NCI-H1092 (cell line): Measurements from ENCODE around the gene SARS2.

Source experiments
- DNase-seq: peaks from one replicate; lab custom pipeline; 2025; lab: John Stamatoyannopoulos, UW

The SARS2 gene

DNA sequence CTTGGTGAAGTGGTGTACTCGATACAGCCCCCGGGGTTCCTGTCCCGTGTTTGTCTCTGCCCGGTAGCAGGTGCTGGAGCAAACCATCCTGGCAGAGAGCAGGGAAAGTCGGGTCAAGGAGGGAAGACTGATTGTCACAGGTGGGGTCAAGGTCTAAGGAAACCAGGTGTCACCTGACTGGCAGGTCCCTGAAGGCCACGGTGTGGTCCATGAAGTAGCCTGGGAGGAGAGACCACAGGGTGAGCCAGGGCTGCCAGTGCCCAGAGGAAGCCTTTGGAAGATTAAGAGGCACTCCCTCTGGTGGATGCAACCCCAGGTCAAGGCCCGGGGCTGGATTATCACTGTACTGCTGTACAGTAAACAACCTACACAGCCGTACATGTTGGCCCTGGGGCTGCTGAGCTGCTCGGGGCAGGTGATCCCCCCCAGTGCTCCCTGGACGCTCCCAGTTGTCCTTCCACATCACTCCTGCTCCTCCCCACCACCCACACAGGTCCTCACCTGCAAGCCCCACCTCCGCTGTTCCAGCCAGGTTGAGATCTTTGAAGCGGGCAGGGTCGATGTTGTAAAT lies 12.6 kb downstream of the SARS2 start:
- no peak for DNase-seq

DNA sequence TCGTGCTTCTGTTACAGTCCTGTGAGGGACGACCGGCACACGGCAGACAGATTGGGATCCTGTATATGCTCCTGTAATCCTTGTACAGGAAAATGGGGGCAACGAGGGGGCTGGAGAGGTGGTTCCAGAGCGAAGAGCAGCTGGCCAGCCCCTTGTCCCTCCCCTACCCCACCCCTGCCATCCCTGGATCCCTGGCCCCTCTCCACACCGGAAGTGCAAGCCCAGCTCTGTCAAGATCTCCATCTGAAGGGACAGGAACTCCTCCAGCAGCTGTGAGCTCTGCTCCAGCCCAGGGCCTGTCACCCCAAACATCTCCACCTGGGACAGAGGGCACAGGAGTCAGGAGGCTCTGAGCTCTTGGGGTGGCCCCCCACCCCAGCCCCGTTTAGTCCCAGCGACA lies 13.0 kb downstream of the SARS2 start:
- DNase-seq, result no peak

DNA sequence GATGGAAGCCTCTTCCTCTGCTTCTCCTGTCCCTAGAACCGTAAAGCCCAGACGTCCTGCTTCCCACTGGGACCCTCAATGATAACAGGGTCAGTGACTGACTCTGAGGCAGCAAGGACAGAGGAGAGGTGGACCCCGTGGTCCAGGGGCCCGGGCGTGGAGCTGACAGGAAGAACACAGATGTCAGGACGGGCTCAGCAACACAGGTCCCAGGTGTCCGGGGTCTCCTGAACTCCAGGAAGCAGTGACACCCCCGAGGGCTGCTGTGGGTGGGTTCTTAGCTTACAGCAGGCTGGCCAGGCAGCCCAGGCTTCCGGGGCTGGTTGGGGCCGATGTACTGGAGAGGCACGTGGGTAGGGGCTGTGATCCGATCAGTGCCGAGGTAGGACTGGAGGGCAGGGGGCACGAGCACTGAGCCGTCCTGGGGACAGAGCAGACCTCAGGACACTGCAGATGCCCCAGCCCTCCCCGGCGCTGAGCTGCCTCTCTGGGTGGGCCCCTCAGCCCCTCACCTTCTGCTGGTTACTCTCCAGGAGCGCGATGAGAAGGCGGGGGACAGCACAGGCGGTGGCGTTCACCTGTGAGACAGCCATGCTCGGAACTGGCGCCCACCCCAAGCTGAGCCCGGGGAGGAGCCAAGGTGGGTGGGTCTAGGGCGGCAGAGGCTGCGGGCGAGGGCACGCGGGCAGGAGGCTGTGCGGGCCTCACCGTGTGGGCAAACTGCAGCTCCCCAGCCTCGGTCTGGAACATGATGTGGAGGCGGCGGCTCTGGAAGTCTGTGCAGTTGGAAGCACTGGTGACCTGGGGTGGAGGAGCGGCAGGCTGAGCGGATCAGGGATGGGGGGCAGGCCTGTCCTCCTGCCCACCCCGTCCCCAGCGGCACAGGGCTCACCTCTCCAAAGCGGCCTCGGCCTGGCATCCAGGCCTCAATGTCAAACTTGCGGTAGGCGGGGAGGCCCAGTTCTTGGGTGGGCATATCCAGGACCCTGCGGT lies 14.9 kb downstream of the SARS2 start:
- no peak for DNase-seq

DNA sequence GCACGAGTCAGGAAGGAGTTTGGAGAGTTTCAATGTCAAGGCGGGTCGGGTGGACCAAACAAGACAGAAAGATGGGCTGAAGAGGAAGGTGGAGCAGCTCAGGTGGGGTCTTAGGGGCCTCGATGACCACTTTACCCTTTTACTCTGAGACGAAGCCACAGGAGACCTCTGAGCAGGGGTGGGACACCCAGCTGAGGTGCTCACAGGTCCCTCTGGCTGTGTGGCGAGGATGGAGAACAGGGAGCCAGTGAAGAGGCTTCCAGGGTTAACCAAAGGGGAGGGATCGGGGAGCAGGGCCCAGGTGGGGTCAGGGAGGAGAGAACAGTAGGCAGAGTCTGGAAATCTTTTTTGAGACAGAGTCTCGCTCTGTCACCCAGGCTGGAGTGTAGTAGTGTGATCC lies 16.6 kb downstream of the SARS2 start:
- no peak for DNase-seq

DNA sequence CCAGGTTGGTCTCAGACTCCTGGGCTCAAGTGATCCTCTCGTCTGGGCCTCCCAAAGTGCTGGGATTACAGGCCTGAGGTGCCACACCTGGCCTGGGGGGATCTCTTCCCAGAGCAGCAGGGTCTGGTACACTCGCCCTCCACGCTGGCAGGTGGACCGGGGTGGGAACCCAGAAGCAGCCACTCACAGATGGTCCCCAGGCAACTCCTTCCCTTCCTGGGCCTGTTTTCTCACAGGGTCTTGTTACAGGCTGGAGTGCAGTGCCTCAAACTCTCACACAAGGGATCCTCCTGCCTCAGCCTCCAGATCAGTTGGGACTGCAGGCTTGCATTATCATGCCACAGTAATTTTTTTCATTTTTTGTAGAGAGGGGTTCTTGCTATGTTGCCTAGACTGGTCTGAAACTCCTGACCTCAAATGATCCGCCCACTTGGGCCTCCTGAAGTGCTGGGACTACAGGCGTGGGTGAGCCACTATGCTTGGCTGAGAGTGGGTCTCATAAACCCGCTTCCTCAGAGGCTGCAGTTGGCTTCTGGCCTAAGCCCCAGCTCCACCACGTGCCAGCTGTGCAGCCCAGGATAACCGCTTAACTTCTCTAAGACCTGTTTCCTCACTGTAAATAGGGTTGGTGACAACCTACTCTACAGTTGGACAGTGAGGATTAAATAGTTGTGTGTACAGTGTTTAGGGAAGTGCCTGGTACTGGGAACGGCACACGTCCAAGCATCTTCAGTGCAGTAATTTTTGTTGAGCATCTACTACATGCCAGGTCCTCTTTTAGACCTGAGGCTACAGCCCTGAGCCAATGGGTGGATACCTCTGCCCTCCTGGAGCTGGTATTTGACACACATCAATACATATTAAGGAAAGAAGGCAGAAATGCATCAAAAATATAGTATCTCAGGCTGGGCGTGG lies 17.7 kb downstream of the SARS2 start:
- no peak for DNase-seq

DNA sequence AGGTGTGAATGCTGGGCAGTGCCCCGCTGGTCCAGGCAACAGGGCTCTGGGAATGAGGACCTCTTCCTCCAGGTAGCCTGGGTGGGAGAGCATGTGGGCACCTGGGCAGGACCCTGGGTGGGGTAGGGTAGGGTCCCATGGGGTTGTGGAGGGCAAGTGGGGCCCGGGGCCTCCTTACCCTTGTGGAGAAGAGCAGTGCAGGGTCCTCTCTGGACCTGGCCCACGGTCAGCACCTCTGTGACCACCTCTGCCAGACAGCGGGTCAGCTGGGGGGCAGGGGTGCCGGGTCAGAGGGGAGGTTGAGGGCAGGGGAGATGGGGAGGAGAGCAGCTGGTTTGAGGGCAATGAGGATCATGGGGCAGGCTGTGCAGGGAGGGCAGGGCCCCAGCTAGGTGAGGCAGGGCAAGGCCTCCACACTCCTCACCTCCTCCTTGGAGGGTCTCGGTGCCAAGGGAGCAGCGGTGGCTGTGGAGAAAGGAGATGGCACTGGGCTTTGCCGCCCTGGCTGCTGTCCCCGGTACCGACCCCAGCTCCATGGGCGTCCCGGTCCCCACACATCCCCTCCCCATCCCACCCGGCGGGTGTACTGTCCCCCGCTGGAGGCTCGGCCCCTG lies 19.1 kb downstream of the SARS2 start:
- DNase-seq, result no peak

DNA sequence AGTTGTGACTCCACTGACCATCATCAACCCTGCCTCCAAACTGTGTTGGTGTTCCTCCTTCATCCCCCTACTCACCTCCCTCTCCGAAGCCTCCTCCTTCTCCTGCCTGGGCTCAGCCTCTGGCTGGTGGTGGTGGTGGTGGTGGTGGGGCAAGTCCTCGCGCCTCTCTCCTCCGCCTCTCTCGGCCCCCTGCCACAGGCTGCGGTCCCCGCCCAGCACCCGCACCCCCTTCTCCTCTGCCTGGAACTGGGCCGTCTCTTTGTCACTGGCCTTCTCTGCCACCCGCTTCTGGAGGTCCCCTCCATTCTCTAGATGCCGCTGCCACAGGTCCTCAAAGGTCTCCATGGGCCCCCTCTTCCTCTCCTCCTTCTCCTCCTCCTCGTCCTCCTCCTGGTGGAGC lies 20.1 kb downstream of the SARS2 start:
- no peak for DNase-seq

DNA sequence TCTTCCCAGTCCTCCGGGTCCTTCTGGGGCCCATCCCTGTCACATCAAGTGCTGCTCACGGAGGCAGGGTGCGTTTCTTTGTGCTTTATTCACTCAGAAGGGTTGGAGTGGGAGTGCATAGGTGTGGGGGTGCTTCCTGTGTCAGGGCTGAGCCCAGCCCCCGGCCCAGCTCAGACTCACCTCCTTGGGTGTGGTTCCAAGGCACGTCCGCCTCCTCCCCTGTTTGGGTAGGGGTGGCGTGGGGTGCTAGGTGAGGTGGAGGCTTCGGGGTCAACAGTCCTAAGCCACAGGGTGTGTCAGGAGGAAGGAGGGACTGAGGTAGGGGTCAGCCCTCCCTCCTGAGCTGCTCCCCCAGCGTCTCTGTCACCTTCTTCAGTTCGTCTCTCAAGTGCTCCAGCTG lies 21.7 kb downstream of the SARS2 start:
- no peak for DNase-seq

DNA sequence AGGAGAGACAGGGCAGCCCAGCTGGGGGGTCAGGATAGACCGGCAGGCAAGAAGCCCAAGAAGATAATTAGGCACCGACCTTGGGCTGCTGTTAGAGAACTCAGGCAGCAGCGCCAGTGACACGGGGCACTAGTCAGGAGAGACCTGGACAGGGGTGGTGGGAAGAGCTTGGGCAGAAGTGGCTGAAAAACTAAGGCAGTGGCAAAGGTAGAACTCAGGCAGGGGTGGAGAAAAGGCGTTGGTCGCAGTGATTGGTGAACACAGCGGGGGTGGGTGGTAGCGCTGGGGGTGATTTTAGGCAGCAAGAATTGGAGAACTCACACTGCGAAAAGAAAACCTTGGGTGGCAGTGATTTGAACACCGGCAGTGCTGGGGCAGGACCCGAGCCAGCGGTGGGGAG lies 22.9 kb downstream of the SARS2 start:
- no peak for DNase-seq

DNA sequence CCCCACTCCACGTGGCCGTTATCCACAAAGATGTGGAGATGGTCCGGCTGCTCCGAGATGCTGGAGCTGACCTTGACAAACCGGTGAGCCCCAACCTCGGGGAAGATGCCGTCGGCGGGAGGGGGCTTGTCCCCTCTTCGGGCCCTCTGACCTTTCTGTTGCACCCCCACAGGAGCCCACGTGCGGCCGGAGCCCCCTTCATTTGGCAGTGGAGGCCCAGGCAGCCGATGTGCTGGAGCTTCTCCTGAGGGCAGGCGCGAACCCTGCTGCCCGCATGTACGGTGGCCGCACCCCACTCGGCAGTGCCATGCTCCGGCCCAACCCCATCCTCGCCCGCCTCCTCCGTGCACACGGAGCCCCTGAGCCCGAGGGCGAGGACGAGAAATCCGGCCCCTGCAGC lies 23.3 kb downstream of the SARS2 start:
- no peak for DNase-seq

DNA sequence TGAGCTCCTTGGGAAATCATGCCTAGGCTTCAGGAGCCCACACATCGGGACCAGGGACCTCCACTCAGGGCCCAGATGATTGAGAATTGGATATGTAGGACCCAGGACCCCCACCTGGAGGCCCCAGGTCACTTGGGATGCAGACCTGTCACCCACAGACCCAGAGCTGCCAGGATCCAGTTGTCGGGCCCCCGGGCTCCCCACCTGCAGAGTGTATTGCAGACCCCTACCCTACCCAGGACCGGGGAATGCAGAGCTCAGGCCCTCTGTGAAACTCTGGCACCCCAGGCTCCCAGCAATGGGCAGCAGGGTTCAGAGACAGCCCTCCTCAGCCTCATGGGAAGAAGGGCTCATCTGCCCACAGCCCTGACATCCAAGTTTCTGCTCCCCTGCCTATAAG lies 24.9 kb downstream of the SARS2 start:
- no peak for DNase-seq

DNA sequence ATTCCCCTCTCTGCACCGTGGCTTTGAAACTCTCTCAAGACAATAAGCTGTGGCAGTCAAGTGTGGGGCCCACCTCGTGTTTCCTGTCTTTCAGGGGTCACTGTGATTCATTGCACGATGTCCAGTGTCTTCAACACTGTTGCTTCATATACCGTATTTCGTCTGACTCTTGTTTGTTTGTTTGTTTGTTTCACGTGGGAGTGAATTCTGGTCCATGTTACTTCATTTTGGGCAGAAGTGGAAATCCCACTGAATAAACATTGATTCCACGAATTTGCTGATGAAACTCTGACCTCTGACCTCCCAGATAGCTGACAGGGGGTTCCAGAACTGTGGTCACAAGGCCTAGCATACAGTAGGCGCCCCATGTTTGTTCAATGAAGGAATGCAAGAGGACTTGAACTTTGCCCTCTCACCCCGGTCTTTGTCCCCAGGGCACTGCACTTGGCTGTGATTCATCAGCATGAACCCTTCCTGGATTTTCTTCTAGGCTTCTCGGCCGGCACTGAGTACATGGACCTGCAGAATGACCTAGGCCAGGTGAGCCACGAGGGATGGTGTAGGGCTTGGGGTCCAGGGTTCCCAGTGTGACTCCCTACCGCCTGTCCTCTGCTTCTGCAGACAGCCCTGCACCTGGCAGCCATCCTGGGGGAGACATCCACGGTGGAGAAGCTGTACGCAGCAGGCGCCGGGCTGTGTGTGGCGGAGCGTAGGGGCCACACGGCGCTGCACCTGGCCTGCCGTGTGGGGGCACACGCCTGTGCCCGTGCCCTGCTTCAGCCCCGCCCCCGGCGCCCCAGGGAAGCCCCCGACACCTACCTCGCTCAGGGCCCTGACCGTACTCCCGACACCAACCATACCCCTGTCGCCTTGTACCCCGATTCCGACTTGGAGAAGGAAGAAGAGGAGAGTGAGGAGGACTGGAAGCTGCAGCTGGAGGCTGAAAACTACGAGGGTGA lies 25.7 kb downstream of the SARS2 start:
- no peak for DNase-seq

DNA sequence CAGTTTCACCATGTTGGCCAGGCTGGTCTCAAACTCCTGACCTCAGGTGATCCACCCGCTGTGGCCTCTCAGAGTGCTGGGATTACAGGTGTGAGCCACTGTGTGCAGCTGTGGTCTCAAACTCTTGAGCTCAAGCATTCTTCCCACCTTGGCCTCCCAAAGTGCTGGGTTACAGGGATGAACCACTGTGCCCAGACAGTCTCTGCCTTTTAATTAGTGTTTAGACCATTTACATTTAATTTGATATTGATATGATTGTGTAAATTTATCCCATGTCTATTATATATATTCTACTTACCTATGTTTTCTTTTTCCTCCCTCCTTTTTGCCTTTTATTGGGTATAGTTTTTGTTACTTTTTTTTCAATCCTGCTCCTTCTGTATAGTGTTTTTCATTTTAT lies 28.9 kb downstream of the SARS2 start:
- no peak for DNase-seq

DNA sequence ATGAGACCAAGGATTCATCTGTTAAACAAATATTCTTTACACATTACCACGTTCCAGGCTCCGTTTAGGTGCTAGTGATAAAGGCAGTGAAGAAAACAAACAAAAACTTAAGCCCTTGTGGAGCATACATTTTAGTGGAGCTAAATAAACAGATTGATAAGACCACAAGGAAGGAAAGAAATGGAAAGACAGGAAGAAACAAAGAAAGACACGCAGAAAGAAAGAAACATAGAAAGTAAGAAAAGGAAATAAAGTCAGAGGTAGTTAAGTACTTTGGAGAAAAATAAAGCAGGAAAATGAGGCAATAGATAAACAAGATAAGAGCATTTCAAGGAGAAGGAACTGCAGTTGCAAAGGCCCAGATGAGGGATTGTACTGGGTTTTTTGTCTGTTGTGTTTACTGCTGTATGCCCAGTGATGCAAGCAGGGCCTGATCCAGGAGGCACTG lies 29.8 kb downstream of the SARS2 start:
- no peak for DNase-seq

DNA sequence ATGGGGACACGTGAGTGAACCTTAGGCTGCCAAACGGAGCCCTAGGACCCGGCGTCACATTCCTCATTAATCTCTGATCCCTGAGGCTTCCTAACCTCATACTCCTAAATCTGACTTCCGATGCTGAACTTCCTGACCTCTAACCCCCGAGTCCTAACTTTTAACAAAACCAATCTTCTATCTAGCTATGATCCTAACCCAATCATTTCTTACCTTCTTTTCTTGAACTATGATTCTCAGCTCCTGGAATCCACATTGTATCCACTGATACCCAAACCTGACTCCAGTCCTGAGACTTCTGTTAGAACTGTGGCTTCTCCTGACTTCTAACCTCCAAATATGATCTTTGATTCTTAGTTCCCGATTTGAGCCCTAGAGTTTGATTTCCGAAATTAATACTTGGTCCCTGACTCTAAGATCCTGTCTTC lies 30.3 kb downstream of the SARS2 start:
- DNase-seq, result no peak

DNA sequence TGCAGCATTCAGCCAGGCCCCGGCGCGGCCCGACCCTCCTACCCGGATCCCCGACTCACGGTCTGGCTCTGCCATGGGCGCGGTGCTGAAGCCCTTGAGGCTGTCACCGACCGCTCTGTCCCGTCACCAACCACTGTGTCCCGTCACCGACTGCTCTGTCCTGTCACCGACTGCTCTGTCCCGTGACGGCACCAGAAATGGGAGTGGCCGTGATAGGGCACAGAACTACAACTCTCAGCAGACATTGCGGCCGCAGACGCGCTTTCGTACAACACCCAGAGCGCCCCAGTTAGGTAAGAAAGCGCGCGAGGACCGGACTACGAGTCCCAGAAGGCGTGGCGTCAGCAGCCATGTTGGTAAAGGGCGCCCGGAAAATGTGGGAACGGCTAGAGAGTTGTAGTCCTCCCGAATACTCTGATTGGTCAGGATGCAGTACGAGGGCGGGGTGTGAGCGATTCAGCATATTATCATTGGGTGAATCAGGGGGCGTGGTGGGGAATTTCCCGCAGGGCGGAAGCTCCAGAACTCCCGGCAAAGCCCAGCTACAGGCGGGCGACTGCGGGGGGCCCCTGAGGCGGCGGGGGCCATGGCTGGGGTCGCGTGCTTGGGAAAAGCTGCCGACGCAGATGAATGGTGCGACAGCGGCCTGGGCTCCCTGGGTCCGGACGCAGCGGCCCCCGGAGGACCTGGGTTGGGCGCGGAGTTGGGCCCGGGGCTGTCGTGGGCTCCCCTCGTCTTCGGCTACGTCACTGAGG lies 30.9 kb downstream of the SARS2 start, which contains the start of the genes NFKBIB and SIRT2:
TSS of gene NFKBIB (plus strand) at position 523 of the 755 bp plus-strand sequence. CDS start at position 587, 64 bp downstream.
TSS of gene SIRT2 (minus strand) at position 172 of the 755 bp plus-strand sequence. CDS start at position 75, 97 bp downstream.
- peak; percentile 97 for DNase-seq

DNA sequence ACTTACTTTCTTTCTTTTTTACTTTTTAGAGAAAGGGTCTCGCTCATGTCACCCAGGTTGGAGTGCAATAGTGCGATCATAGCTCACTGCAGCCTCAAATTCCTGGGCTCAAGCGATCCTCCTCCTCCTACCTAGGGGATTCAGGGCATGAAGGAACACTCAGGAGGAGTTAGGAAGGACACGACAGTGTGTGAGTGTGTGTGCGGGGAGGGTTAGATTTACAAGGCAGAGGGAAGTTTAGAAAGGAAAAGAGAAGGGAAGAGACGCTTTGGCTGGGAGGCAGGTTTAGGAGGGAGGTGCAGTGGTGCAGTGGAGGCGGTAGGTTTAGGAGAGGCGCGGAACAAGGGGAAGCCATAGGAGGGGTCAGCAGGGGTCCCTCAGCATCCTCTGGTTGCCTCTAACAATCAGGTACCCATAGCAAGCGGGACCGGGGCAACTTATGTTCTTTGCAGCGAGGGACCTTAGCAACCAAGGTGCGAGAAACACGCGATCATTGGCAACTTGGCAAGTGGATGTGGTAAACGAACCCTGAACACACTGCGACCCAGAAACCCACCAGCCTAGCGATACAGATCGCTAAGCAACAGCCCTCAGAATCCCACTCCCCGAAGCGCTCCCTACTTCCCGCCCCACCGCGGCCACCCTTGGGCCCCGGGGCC lies 31.6 kb downstream of the SARS2 start:
- no peak for DNase-seq

DNA sequence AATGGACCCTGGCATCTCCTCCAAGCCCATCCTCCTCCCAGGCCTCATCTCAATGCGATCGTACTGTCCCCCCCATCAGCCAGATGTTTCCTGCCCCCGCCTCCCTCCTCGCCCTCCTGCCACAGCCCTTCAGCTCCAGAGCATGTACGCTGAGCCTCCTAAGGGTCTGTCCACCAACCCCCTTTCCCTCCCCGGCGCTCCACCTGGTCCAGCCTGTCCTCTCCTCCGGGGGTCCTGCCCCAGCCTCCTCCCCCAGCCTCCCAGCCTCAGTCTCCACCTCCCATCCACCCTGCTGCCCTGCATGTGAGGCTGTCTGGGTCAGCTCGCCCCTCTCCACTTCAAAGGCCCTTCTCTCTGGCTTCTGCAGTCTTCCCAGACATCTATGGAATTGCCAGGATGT lies 35.6 kb downstream of the SARS2 start:
- no peak for DNase-seq

DNA sequence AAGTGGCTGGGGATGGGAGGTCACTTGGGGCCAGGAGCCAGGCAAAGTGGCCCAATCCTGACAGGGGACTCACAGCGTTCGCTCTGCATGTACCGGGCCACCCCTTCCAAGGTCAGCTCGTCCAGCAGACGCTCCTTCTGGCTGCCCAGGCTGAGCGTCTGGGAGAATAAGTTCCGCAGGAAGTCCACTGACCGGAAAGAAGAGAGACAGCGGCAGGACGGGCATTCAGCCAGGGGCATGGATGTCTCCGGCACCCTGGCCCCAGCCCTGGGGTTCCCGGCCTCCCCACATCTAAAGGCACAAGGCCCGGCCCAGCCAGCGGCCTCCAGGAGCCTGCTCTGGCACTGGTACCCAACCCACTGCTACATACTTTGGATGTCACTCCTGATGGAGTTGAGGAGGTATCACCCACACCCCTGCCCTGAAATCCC lies 37.2 kb downstream of the SARS2 start:
- no peak for DNase-seq
